Breast epithelium (tissue), 3 donors: ENCODE data around the gene TECTA.

Experiments used
- POLR2A ChIP-seq: fragments of 450-650 bp; IDR thresholded peaks from one replicate; pipeline ENCODE4 v1.6.1; 2016; ENCODE audit warnings: antibody characterized with exemption, mild to moderate bottlenecking, moderate library complexity
- TF ChIP-seq, protein P1 (sequence below), 3 donors: fragments of 450-650 bp; IDR thresholded peaks; one replicate each; pipeline ENCODE4 v1.5.1; 2016 to 2017; ENCODE audit warnings: antibody characterized with exemption in 3 of 3, mild to moderate bottlenecking in 3 of 3, moderate library complexity in 3 of 3

DNA sequence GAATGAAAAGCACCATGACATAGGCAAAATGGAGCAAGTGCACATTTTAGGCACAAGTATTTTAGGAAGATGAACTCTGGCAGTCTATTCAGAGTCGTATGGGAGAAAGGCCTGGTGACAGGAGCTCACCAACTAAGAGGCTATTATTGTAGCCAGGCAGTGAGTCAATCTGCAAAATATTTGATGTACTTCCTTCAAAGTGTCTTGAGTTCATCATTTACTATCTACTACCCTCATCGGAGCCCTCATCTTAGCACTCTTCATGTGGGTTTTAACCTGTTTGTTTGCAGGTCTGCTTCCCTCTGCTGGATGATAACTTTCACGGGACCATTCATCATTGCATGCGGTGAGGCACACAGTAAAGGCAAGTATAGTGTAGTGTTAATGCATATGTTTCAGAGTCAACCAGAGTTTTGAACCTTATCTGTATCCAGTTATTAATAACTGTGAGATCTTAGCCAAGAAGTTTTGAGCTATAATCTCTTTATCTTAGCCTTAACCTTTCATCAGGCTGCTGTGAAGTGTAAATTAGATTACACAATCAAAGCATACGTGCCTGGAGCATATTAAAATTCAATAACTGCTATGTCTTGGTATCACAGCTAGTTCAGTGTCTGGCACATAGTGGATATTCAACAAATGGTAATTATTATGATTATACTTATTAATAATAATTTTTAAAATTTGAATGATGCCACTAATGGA, 120.6 kb downstream of the TECTA start:
- TF ChIP-seq, protein P1, sequence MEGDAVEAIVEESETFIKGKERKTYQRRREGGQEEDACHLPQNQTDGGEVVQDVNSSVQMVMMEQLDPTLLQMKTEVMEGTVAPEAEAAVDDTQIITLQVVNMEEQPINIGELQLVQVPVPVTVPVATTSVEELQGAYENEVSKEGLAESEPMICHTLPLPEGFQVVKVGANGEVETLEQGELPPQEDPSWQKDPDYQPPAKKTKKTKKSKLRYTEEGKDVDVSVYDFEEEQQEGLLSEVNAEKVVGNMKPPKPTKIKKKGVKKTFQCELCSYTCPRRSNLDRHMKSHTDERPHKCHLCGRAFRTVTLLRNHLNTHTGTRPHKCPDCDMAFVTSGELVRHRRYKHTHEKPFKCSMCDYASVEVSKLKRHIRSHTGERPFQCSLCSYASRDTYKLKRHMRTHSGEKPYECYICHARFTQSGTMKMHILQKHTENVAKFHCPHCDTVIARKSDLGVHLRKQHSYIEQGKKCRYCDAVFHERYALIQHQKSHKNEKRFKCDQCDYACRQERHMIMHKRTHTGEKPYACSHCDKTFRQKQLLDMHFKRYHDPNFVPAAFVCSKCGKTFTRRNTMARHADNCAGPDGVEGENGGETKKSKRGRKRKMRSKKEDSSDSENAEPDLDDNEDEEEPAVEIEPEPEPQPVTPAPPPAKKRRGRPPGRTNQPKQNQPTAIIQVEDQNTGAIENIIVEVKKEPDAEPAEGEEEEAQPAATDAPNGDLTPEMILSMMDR (IDR thresholded peaks at IDR 0.05) = no peak
- TF ChIP-seq POLR2A = no peak
